ENCODE results near the gene B3GAT2.

GRCh38 chr6:70811788-70812187, 145.1 kb downstream of the B3GAT2 start:
- TF ChIP-seq POLR2A (IDR thresholded peaks at IDR 0.05), result no peak
- TF ChIP-seq, protein P1, sequence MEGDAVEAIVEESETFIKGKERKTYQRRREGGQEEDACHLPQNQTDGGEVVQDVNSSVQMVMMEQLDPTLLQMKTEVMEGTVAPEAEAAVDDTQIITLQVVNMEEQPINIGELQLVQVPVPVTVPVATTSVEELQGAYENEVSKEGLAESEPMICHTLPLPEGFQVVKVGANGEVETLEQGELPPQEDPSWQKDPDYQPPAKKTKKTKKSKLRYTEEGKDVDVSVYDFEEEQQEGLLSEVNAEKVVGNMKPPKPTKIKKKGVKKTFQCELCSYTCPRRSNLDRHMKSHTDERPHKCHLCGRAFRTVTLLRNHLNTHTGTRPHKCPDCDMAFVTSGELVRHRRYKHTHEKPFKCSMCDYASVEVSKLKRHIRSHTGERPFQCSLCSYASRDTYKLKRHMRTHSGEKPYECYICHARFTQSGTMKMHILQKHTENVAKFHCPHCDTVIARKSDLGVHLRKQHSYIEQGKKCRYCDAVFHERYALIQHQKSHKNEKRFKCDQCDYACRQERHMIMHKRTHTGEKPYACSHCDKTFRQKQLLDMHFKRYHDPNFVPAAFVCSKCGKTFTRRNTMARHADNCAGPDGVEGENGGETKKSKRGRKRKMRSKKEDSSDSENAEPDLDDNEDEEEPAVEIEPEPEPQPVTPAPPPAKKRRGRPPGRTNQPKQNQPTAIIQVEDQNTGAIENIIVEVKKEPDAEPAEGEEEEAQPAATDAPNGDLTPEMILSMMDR (IDR thresholded peaks at IDR 0.05), result no peak

Measured in uterus (tissue), 2 donors.